Activated CD4-positive, CD25-positive, alpha-beta regulatory T cell (primary cell): ENCODE measurements around the gene SERTAD1.
A peak's percentile ranks its signal among the peaks of the same experiment; 100 is the strongest.
"Not testable (repeated sequence)": the region's sequence is repeated elsewhere in the genome, so short reads cannot be mapped to it uniquely, and the experiment has no call there.

Experiments used
- DNase-seq, 4 experiments: peaks; one replicate each; lab custom pipeline; 2025; lab: John Stamatoyannopoulos, UW

The SERTAD1 gene

DNA sequence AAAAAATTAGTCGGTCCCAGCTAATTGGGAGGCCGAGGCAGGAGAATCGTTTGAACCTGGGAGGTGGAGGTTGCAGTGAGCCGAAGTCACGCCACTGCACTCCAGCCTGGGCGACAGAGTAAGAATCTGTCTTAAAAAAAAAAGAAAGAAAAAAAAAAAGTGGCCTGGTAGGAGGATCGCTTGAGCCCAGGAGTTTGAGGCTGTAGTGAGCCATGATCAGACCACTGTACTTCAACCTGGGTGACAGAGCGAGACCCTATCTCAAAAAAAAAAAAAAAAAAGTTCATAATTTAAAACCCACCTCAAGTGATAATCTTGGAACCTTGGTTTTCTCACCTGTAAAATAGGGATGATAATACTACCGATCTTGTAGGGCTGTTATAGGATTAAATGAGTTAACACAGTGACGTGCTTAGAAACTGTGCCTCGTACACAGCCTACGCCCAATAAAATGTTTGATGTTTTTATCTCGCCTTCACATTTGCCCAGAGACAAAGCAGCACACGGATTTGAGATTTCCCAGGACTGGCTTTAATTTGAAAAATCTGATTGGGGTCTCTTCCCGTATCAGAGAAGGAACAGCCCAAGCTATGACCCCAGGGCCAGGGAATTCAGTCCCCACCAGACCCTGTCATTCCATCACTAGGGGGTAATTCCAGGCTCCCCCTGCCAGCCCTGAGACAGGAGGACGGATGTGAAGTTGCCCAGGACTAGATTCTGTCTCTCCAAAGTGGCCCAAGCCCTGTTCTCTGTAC, 3.6 kb downstream of the SERTAD1 start:
- DNase-seq = no peak

DNA sequence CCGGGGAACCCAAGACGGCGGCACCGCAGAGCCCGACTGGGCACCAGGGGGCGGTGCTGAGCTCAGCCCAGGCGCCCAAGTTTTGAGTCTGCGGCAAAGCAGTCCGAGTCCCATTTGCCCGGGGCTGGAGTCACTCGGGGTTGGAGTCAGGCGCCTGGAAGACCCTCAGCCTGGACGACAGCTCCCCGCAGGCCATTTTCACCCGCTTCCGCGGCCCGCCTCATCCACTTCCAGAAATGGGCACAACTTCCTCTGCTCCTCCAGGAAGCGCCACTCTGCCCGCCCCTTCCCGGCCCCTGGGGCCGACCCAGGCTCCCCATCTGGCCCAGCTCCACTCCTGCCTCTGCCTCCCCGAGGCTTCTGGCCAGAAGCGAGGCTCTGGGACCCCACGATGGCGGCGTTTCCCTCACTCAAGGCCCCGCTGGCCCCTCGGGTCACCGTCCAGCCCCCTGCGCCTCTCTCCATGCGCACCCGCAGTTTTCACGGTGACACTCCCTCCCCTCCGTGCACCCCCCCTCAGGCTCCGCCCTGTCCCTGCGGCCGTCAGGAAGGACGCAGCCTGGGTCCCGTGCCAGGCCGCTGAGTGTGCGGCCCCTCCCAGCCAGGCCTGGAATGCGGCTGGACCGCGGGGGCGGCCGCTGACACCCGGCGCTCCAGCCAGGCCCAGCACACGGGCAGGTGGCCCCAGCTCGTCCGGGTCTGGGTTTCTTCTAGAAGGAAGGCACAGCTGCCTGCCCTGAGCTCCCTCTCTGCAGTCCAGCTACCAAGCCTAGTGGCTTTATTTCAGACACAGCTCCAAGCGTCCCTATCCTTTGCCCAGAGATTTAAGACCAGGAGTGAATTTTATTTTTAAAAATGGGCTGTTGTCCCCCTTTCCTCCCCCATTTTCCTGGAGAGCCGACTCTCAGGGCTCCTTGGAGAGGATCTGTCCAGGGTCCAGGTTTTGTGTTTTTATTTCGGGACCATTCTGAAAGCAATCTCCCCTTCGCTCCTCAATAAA, 4.7 kb downstream of the SERTAD1 start:
- peak; percentile 51 to 68 (median 66) for DNase-seq

DNA sequence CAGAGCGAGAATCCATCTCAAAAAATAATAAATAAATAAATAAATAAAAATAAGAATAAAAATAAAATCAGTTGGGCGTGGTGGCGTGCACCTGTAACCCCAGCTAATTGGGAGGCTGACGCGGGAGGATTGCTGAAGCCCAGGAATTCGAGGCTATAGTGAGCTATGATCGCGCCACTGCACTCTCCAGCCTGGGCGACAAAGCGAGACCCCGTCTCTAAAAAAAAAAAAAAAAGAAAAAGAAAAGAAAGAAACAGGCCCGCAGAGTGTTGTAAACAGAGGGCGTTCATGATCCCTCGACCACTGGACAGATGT, 5.4 kb downstream of the SERTAD1 start:
- no peak for DNase-seq

DNA sequence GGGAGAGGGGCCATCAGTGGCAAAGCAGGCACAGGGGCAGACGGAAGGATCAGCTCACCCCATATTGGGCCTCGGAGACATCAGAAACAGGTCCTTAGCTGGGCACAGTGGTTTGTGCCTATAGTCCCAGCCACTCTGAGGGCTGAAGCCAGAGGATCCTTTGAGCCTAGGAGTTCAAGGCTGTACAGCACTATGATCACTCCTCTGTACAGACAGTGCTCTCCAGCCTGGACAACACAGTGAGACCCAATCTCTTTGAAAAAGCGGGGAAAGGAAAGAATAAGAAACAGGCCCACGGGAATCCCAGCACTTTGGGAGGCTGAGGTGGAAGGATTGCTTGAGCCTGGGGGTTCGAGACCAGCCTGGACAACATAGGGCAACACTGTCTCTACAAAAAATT, 6.0 kb downstream of the SERTAD1 start:
- no peak for DNase-seq

DNA sequence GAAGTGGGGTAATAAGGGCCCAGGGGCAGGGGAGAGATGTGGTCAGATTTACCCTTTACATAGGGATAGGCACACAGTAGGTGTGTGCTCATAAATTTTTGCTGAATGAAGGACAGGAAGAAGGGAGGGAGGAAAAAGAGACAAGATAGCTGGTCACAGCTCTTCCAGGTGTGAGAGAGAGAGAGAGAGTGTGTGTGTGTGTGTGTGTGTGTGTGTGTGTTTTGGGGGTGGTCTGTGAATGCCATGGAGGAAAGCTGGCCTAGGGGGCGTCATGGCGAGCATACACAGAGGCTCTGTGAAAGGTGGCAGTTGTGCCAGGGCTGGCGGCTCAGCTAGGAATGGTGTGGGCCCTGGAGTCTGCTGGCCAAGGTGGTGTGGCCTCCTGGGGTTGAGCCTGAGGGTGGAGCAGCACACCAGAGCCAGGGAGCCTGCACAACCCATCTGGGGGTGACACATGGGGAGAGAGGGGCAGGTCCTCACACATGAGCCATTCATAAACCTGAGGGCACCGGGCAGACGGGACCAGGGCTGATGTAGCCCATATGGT, 6.7 kb downstream of the SERTAD1 start:
- no peak for DNase-seq

DNA sequence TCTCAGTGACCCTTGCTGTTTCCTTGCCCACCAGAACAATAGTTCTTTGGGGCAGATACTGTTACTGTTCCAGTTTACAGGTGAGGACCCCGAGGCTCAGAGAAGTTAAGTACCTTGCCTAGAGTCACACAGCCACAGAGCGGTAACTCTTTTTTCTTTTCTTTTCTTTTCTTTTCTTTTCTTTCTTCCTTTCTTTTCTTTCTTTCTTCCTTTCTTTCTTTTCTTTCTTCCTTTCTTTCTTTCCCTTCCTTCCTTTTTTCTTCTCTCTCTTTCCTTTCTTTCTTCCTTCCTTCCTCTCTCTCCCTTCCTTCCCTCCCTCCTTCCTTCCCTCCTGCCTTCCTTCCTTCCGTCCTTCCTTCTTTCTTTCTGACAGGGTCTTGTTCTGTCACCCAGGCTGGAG, 7.8 kb downstream of the SERTAD1 start:
- DNase-seq = no peak

DNA sequence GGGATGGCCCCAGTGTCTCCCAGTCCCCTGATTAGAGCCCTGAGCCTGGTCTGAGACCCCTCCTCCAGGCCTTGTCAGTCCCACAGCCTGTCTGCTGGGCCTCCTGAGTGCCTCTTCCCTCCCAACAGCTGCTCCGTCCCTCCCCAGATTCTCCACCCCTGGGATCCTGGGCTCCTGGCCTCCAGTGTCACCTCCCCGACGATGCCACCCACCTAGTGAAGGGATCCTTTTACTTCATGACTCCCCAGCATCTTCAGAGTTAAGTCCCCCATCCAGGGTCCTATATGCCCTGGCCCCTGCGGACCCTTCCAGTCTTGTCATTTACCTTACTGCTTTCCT, 8.2 kb downstream of the SERTAD1 start:
- DNase-seq = no peak

DNA sequence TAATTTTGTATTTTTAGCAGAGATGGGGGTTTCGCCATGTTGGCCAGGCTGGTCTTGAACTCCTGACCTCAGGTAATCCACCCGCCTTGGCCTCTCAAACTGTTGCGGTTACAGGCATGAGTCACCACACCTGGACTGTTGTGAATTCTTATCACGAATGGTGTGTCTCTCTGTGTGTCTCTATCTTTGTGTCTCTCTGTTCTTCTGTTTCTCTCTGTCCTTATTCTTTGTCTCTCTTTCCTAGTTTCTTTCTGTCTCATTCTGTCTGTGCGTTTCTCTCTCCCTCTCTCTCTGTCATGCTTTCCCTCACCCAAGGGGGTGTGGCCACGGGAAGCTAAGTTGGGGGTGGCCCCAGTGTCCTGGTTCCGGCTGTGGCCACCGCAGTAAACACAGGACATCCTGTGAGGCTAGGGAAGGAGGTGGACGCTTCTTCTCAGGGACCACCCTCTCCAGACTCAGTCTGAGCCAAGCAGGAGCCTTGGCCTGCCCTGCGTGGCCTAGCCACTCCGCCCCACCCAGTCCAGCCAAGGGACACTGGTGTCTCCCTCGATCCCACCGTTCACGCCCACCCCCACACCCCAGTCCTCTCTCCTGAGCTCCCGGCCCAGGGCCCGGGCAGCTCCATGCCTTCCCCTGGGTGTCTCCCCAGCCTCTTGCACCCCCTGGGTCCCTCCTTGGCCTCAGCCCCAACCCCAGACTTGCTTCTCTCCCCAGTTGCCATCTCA, 8.7 kb downstream of the SERTAD1 start:
- DNase-seq = no peak

DNA sequence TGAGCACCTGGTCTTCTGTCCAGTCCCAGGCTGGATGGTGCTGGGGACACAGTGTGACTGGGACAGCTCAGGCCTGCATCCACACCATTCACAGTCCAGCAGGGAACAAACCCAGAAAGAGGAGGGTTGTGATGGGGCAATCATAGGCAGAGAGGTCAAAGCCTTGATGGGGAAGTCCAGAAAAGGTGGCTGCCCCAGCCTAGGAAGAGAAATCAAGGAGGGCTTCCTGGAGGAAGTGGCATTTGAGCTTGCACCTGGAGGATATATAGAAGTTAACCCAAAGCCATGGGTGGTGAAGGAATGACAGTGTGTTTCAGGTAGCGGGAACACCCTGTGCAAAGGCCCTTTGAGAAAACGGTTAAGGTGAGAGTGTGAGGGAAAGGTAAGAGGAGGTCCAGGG, 10.0 kb downstream of the SERTAD1 start:
- DNase-seq = no peak

DNA sequence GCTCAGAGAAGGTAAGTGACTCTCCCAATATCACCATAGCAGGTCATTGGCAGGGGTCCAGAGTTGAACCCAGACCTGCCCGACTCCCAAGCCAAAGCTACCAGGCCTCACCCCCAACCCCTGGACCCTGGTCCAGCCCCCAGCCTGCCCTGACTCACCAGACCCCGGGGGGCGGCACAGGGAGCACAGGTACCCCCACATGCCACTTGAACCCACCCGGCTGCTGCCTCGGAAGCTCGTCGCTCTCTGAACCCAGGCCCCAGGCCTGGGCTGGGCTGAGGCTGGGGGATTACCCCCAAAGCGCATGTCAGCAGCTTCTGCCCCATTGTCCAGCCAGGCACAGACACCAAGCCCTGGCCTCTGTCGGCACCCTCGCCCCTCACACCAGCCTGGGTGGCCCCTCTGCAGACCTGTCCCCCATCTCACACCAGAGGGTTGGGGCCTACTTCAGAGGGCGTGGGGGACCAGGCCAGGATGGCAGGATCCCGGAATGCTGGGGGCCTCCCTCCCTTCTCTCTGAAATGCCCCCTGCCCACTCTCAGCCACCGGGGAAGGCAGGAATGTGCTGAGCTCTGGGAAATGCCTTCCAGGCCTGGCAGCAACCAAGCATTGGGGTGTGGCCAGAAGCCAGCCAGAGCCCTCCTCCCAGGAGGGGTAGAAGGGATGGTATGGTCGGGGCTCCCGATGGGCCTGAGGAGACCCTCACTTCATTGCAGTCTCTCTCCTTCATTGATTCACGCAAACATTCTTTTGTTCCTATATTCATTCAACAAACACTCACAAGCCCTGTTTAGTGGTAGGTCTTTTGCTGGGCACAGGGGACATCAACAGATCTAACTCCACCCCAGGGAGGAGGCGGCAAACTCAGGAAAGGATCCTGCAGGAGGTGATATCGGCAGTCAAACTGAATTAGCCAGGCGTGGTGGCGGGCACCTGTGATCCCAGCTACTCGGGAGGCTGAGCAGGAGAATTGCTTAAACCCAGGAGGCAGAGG, 11.0 kb downstream of the SERTAD1 start:
- no peak for DNase-seq

DNA sequence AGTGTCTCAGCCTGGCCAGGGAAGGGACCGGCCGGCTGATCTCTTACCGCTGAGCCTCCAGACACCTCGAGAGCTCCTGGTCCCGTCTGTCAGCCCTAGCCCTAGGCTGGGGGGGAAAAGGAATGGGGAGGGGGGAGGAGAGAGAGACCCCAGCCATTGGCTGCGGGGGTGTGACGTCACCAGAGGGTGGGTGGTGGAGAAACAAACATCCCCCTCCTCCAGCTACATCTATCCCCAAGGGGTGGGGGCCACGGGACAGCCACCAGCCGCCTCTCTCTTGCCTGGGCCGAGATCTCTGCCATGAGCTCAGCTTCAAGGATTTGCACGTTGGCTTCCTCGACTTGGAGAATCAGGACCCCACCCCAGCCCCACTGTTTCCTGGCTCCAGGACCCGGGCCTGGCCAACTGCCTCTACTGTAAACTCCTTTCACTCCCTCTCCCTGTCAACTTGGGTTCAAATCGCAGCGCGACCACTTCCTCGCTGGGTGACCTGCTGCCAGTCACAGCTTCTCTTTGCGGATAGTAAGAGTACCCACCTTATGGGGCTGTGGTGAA, 12.4 kb downstream of the SERTAD1 start, which contains the start of gene PRX:
TSS of gene PRX (minus strand) at position 88 of the 555 bp plus-strand sequence. CDS start 5,446 bp downstream, outside the sequence.
- DNase-seq = no peak

DNA sequence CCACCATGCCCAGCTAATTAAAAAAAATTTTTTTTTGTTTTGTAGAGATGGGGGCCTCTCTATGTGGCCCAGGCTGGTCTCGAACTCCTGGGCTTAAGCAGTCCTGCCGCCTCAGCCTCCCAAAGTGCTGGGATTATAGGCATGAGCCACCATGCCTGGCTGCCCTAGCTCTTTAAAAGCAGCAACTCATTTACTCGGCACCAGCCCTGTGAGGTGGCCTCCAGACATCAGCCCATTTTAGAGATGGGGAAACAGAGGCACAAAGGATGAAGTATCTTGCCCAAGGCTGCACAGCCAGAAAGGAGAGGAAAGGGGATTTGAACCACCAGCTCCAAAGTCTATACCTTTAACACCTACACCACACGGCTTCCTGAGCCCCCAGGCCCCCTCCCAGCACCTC, 12.9 kb downstream of the SERTAD1 start:
- no peak for DNase-seq

DNA sequence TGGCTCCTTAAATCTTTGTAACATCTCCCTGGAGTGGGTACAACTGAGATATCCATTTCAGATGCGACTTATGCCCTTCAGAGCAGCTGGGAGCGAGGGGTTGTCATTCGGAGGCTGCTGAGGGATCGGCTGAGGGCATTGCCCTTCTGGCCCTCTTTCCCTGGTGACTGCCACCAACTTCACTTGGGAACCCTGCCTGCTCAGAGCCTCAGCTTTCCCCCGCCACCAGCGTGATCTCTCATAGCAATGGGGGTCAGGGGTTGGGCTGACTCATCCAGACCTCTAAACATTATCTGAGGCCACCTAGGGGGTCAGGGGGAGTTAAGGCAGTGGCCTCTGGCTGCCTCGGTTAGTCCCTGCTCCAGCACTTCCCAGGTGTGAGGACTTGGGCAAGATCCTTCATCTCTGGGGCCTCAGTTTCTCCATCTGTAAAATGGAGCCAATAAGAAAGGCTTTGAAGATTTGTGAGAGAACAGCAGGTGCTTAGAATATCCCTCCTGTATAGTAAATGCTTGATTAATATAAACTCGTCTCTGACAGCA, 13.8 kb downstream of the SERTAD1 start:
- DNase-seq = no peak

DNA sequence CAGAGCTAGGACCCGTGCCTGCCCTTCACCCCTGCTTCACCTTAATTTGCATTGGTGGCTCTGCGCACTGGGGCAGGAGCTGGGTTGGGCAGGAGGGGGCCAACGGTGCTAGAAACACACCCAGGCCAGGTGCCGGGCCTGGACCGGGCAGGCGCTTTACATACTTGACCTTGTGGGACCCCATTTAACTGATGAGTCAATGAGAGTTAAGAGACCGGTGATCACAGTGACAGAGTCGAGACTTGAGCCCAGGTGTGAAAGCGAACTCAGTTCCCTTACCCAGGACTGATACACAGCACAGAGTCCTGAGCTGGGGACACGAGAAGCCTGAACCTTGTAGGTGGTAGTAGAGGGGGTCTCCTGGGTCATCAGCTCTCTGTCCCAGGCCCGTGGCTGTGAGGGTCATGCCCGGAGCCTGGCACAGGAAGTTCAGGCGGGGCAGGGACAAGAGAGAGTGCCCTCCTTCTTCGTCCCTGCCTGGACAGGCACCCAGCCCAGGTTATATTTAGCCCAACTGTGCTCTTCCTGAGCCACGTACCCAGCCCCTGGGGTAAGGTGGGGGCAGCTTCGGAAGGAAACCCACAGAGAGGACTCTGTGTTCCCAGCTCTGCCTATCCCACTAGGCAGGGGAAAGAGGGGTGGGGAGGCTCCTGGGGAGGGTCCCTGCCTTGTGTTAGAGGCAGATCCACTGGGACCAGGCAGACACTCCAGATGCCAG, 14.5 kb downstream of the SERTAD1 start:
- DNase-seq = no peak

DNA sequence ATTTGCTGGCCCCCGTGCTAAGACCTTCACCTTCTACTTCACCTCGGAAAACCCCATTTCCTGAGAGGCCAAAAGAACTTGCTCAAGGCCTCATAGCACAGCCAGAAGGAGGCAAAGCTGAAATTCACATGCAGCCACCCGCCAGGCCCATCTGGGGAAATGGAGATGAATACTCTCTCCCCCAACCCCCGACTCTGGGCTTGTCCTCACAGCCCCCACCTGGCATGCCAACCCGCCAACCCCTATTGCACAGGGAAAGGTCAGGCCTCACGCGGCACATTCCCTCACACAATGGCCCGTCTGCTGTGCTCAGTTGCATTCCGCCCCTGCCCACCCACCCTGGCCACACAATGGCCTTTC, 15.8 kb downstream of the SERTAD1 start:
- DNase-seq = no peak

DNA sequence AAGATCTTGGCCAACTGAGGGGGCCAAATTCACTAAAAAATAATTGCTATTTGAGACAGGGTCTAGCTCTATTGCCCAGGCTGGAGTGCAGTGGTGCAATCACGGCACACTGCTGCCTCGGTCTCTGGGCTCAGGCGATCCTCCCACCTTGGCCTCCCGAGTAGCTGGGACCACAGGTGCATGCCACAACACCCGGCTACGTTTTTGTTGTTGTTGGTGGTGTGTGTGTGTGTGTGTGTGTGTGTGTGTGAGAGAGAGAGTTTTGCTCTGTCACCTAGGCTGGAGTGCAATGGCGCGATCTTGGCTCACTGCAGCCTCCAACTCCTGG, 17.2 kb downstream of the SERTAD1 start:
- not testable (repeated sequence) for DNase-seq

DNA sequence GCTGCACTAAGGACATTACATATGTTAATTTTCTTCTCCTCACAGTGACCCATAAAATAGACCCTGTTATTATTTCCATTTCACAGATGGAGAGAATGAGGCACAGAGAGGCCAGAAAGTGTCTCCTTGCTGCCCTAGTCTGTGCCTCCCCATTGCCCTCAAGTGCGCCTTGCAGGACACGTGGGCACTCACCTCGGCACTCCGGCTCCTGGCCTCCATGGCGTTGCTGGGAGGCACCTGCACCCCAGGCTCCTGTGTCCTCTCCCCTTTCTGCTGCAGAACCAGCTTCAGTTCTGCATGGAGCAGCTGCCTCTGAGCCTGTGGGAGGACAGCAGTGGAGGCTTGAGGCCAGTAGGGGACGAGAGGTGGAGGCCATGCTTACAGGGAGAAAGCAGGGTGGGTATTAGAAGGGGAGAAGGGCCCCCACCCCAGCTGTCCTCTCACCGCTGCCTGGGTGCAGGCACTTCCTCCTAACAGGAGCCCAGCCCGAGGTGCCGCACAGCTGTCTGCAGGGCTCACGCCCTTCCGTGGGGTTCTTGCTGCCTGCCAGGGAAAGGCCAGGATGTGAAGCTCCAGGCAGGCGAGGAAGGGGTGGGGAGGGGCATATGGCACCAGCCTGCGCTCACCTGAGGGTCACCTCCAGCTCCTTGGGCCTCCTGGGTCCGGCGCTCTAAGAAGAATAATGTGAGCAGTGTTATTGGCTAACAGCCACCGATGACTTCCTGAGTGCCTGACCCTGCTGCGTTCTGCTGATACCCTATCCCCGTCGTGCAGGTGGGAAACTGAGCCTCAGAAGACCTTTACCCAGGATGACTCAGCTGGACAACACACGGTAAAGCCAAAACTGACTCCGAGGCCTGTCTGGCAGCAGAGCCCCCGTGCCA, 17.8 kb downstream of the SERTAD1 start:
- no peak for DNase-seq

DNA sequence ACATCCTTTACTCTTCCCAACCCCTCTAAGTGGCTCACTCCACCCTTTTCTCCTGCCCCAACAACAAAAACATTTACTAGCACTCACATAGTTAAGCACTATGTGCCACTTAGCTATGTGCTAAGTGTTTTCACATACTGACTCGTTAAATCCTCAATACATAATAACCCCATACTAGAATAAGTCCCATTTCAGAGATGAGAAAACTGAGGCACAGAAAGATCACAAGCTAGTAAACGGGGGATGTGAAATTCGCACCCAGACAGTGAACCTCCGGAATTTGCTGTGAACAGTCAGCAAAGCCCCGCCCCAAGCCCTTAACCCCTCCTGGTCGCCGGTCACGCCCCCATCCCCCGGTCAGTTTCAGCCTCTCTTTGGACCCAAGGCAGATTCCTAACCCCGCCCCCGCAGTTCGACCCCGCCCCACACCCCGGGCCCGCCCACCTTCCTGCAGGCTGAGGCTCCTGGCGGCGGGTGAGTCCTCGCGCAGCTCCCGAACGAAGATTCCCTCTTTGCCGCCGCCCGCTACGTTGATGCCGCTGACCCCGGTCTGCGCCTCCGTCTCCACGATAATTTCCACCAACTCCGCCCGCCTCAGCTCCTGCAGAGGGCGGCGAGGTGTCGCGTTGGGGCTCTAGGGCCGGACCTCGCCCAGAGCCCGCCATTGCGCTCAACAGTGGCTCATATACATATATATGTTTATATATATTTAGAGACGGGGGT, 22.4 kb downstream of the SERTAD1 start:
- DNase-seq = peak; percentile 33 to 57 (median 48)
